HCT116 (cell line): ENCODE data around the gene CDH23. TPM values are rescaled to one million over a fixed set of nuclear protein-coding genes. Genes with fewer than 3 reads are reported as not detected.

ENCODE experiments used
- ATAC-seq: fragments of 200-7000 bp; cut with Tn5 transposase; 2 replicates; pipeline ENCODE4 v1.9.1; 2020; ENCODE audit warnings: mild to moderate bottlenecking, moderate library complexity
- BruUV-seq: library from RNA; stranded (reverse); fragments of 400-500 nt; replicated peaks from 2 replicates; lab custom pipeline; 2021; lab: Mats Ljungman, UMichigan
- CTCF ChIA-PET: fragments of 300-600 bp; sonication (Branson Sonifier 250); formaldehyde crosslinking; loops from one replicate; lab custom pipeline; 2021; ENCODE audit warnings: antibody characterized with exemption; lab: Charles Lee
- POLR2A ChIA-PET: fragments of 300-600, 350-600 bp; sonication (Branson Sonifier 250); formaldehyde crosslinking; loops from one replicate; lab custom pipeline; 2021; ENCODE audit warnings: antibody characterized with exemption; lab: Charles Lee
- RAD21 ChIA-PET, 2 experiments: fragments of 300-600 bp; sonication (Branson Sonifier 250); formaldehyde crosslinking; loops; one replicate each; lab custom pipeline; 2023; ENCODE audit warnings: low total read pairs in 2 of 2; ENCODE audit not compliant: uncharacterized antibody in 2 of 2, unreplicated experiment in 2 of 2, low non-redundant PET in 1 of 2; lab: Charles Lee
- DNase-seq: peaks from one replicate; pipeline ENCODE4 v3.0.0-alpha.2; 2010; ENCODE audit warnings: low read depth, low spot score
- H2AFZ ChIP-seq: fragments of 200-600 bp; shearing (Covaris generic), sonication (generic); 2 replicates; pipeline ENCODE4 v1.6.1; 2017; ENCODE audit warnings: low read depth, mixed run types, mixed read lengths, antibody characterized with exemption, low read length; ENCODE audit not compliant: poor library complexity, severe bottlenecking
- H3K27ac ChIP-seq: 2 replicates; pipeline ENCODE4 v1.5.1; 2012; ENCODE audit warnings: low read depth, low read length
- H3K27me3 ChIP-seq: fragments of 200-600 bp; sonication (generic); 2 replicates; pipeline ENCODE4 v1.6.1; 2016; ENCODE audit warnings: mixed run types, low read length, mixed read lengths; ENCODE audit not compliant: insufficient read depth
- H3K36me3 ChIP-seq, 2 experiments: fragments of 200-500 bp in 1 of 2; fragments of 200-600 bp in 1 of 2; sonication (Bioruptor generic) in 1 of 2; sonication (generic) in 1 of 2; 2 replicates each; pipeline versions ENCODE4 v1.5.1 to v1.6.1; 2014 to 2016; ENCODE audit warnings: low read length in 2 of 2, inconsistent platforms in 1 of 2, mixed read lengths in 1 of 2, mixed run types in 1 of 2; ENCODE audit not compliant: insufficient read depth in 2 of 2, control insufficient read depth in 1 of 2
- H3K4me1 ChIP-seq, 2 experiments: fragments of 200-600 bp in 1 of 2; sonication (generic) in 1 of 2; 2 replicates each; pipeline versions ENCODE4 v1.5.1 to v1.6.1; 2012 to 2017; ENCODE audit warnings: low read length in 2 of 2, inconsistent platforms in 1 of 2, mild to moderate bottlenecking in 1 of 2, mixed read lengths in 1 of 2, mixed run types in 1 of 2, moderate library complexity in 1 of 2; ENCODE audit not compliant: insufficient read depth in 2 of 2, control insufficient read depth in 1 of 2
- H3K4me2 ChIP-seq: fragments of 200-600 bp; sonication (generic); 2 replicates; pipeline ENCODE4 v1.6.1; 2017; ENCODE audit warnings: mixed run types, low read length, mixed read lengths
- H3K4me3 ChIP-seq, 2 experiments: fragments of 200-600 bp in 1 of 2; sonication (generic) in 1 of 2; replicated peaks in 1 of 2; 2 replicates each; pipeline ENCODE4 v1.5.1; 2011 to 2016; ENCODE audit warnings: low read length in 2 of 2, control low read depth in 1 of 2, low read depth in 1 of 2, mild to moderate bottlenecking in 1 of 2, mixed read lengths in 1 of 2, mixed run types in 1 of 2
- H3K79me2 ChIP-seq: fragments of 200-600 bp; sonication (generic); 2 replicates; pipeline ENCODE4 v1.6.1; 2017; ENCODE audit warnings: mild to moderate bottlenecking, mixed run types, low read length, moderate library complexity, mixed read lengths; ENCODE audit not compliant: insufficient read depth
- H3K9ac ChIP-seq: fragments of 200-600 bp; sonication (generic); 2 replicates; pipeline ENCODE4 v1.6.1; 2016; ENCODE audit warnings: low read length, mixed read lengths
- H3K9me2 ChIP-seq: fragments of 200-600 bp; sonication (generic), shearing (Covaris generic); 2 replicates; pipeline ENCODE4 v1.6.1; 2017; ENCODE audit warnings: mixed run types, mild to moderate bottlenecking, moderate library complexity; ENCODE audit not compliant: insufficient read depth
- H3K9me3 ChIP-seq, 2 experiments: fragments of 200-500 bp in 1 of 2; fragments of 200-600 bp in 1 of 2; sonication (Bioruptor generic) in 1 of 2; sonication (generic) in 1 of 2; 2 replicates each; pipeline ENCODE4 v1.6.1; 2014 to 2017; ENCODE audit warnings: low read length in 2 of 2, mixed read lengths in 2 of 2, inconsistent platforms in 1 of 2, low read depth in 1 of 2, mild to moderate bottlenecking in 1 of 2, mixed run types in 1 of 2, moderate library complexity in 1 of 2; ENCODE audit not compliant: control insufficient read depth in 1 of 2, insufficient read depth in 1 of 2
- H4K20me1 ChIP-seq: fragments of 200-600 bp; sonication (generic), shearing (Covaris generic); 2 replicates; pipeline ENCODE4 v1.6.1; 2017; ENCODE audit warnings: mixed run types, mild to moderate bottlenecking, moderate library complexity; ENCODE audit not compliant: insufficient read depth
- ATF3 ChIP-seq: IDR thresholded peaks from 2 replicates; pipeline ENCODE4 v1.6.1; 2012
- CBX3 ChIP-seq: IDR thresholded peaks from 2 replicates; pipeline ENCODE4 v1.6.1; 2012; ENCODE audit warnings: low read depth
- CEBPB ChIP-seq: IDR thresholded peaks from 2 replicates; pipeline ENCODE4 v1.6.1; 2012; ENCODE audit warnings: low read depth
- CTCF ChIP-seq, 3 experiments: fragments of 200-600 bp in 1 of 3; sonication (generic) in 1 of 3; IDR thresholded peaks in 2 of 3; conservative IDR thresholded peaks in 1 of 3; 2 replicates each; pipeline ENCODE4 v1.5.1; 2012 to 2017; ENCODE audit warnings: low read depth in 2 of 3, low read length in 2 of 3, antibody characterized with exemption in 1 of 3, borderline replicate concordance in 1 of 3, control low read depth in 1 of 3, mild to moderate bottlenecking in 1 of 3, mixed read lengths in 1 of 3, mixed run types in 1 of 3, moderate library complexity in 1 of 3; ENCODE audit not compliant: insufficient read depth in 1 of 3
- EZH2 ChIP-seq: fragments of 200-600 bp; sonication (generic); IDR thresholded peaks from 2 replicates; pipeline ENCODE4 v1.6.1; 2017; ENCODE audit warnings: antibody characterized with exemption, mixed run types
- EZH2phosphoT487 ChIP-seq: fragments of 200-600 bp; IDR thresholded peaks from 2 replicates; pipeline ENCODE4 v1.6.1; 2018; ENCODE audit warnings: antibody characterized with exemption, borderline replicate concordance
- FOSL1 ChIP-seq: IDR thresholded peaks from 2 replicates; pipeline ENCODE4 v1.6.1; 2012; ENCODE audit warnings: low read depth
- MAX ChIP-seq: IDR thresholded peaks from 2 replicates; pipeline ENCODE4 v1.6.1; 2012
- POLR2A ChIP-seq: IDR thresholded peaks from 2 replicates; pipeline ENCODE4 v1.7.0; 2011; ENCODE audit warnings: borderline replicate concordance; ENCODE audit not compliant: insufficient read depth, insufficient read length; ENCODE audit errors: extremely low read depth
- POLR2AphosphoS5 ChIP-seq: IDR thresholded peaks from 2 replicates; pipeline ENCODE4 v1.6.1; 2011; ENCODE audit warnings: mild to moderate bottlenecking, low read depth, low read length, moderate library complexity
- RAD21 ChIP-seq: IDR thresholded peaks from 2 replicates; pipeline ENCODE4 v1.6.1; 2012; ENCODE audit warnings: low read depth, mild to moderate bottlenecking
- SIN3A ChIP-seq: IDR thresholded peaks from 2 replicates; pipeline ENCODE4 v1.6.1; 2012; ENCODE audit warnings: low read depth
- TCF7L2 ChIP-seq: IDR thresholded peaks from 2 replicates; pipeline ENCODE4 v1.7.0; 2011; ENCODE audit warnings: borderline replicate concordance, inconsistent platforms; ENCODE audit not compliant: insufficient read depth, insufficient read length; ENCODE audit errors: extremely low read depth
- ZBTB33 ChIP-seq: IDR thresholded peaks from 2 replicates; pipeline ENCODE4 v1.6.1; 2011; ENCODE audit warnings: mild to moderate bottlenecking, low read length, moderate library complexity; ENCODE audit not compliant: insufficient replicate concordance; ENCODE audit errors: extremely low read depth
- intact Hi-C: fragments of 100-400 bp; cut with micrococcal nuclease; formaldehyde crosslinking; loops from 2 replicates; pipeline ENCODE4 v1.10.0; 2022
- total RNA-seq: library from RNA; stranded (reverse); gene quantifications from one replicate; pipeline ENCODE4 v1.2.1, GENCODE V29; 2021; ENCODE audit not compliant: unreplicated experiment

CDH23 gene
- total RNA-seq, 1 experiment from 2014 or later, result not detected

GRCh38 chr10:71466330-71466729, 69.6 kb downstream of the CDH23 start:
- Histone ChIP-seq H3K4me2 (no peak overlapping the region), H3K9me2 (no peaks in the 10 kb centered on the region), H3K4me1 (no peaks in the 10 kb centered on the region), H4K20me1 (no peaks in the 10 kb centered on the region), H3K27me3 (no peaks in the 10 kb centered on the region), H3K36me3 (no peaks in the 10 kb centered on the region), H3K4me3 (no peak overlapping the region), H3K9me3 (no peaks in the 10 kb centered on the region), H2AFZ (no peak overlapping the region), H3K27ac (no peak overlapping the region), H3K9ac (no peak overlapping the region), H3K79me2 (no peaks in the 10 kb centered on the region)
- BruUV-seq, result no TSS peak
- DNase-seq (no peak), ATAC-seq (no peak)
- intact Hi-C loops, result no loop called here
- CTCF ChIA-PET, result no interaction called here
- RAD21 ChIA-PET, result no interaction called here
- POLR2A ChIA-PET, result no interaction called here
- no peak for TF ChIP-seq ATF3
- no peak for TF ChIP-seq EZH2phosphoT487
- no peak for TF ChIP-seq RAD21
- TF ChIP-seq FOSL1, result no peak
- TF ChIP-seq CTCF (IDR thresholded peaks at IDR 0.05 in 2 of 3, conservative IDR thresholded peaks at IDR 0.05 in 1 of 3; ENCODE audit: borderline replicate concordance in 1 of 3, insufficient read depth in 1 of 3, low read depth in 2 of 3, low read length in 2 of 3), result no peak
- no peak for TF ChIP-seq CEBPB
- TF ChIP-seq MAX, result no peak
- no peak for TF ChIP-seq TCF7L2
- TF ChIP-seq SIN3A, result no peak
- TF ChIP-seq POLR2AphosphoS5, result no peak
- TF ChIP-seq POLR2A, result no peak
- no peak for TF ChIP-seq CBX3
- TF ChIP-seq ZBTB33, result no peak
- no peak for TF ChIP-seq EZH2
